ENCODE measurements around the gene CD79B.
"Not testable (repeated sequence)": the region's sequence is repeated elsewhere in the genome, so short reads cannot be mapped to it uniquely, and the experiment has no call there.

CD79B gene

GRCh38 chr17:63934183-63935112 is 2.3 kb upstream of the CD79B start:
- FAIRE-seq (no peak), DNase-seq (ENCODE audit: low spot score) (no peak)

GRCh38 chr17:63933598-63933997 is 1.5 kb upstream of the CD79B start:
- DNase-seq (ENCODE audit: low spot score) (no peak), FAIRE-seq (no peak)

GRCh38 chr17:63932721-63933120 is 590 bp upstream of the CD79B start:
- DNase-seq (ENCODE audit: low spot score): no peak
- FAIRE-seq: no peak

- FAIRE-seq (no peak), DNase-seq (ENCODE audit: low spot score) (no peak)
Measured at GRCh38 chr17:63930951-63931575, 1.1 kb downstream of the CD79B start.

- DNase-seq (ENCODE audit: low spot score): no peak
- peak; percentile 56 for FAIRE-seq
Measured at GRCh38 chr17:63929860-63930766, 2.0 kb downstream of the CD79B start.

- no peak for DNase-seq (ENCODE audit: low spot score)
- no peak for FAIRE-seq
Measured at GRCh38 chr17:63928966-63929695, 3.0 kb downstream of the CD79B start.

- FAIRE-seq: no peak
- no peak for DNase-seq (ENCODE audit: low spot score)
Measured at GRCh38 chr17:63928172-63928666, 3.9 kb downstream of the CD79B start.

- no peak for FAIRE-seq
- no peak for DNase-seq (ENCODE audit: low spot score)
Measured at GRCh38 chr17:63927464-63928171, 4.5 kb downstream of the CD79B start.

GRCh38 chr17:63926164-63926563 is 6.0 kb downstream of the CD79B start:
- FAIRE-seq (no peak), DNase-seq (ENCODE audit: low spot score) (no peak)

- FAIRE-seq: no peak
Measured at GRCh38 chr17:63925615-63926014, 6.5 kb downstream of the CD79B start.

GRCh38 chr17:63922402-63922801 is 9.7 kb downstream of the CD79B start:
- not testable (repeated sequence) for DNase-seq (ENCODE audit: low spot score)
- FAIRE-seq: peak; percentile 32

More at GRCh38 chr17:63925615-63926014, 6.5 kb downstream of the CD79B start:
- no peak for DNase-seq (ENCODE audit: low spot score)

GRCh38 chr17:63920779-63921178 is 11.4 kb downstream of the CD79B start:
- not testable (repeated sequence) for FAIRE-seq; DNase-seq (ENCODE audit: low spot score)

GRCh38 chr17:63920050-63920449 is 12.1 kb downstream of the CD79B start:
- FAIRE-seq; DNase-seq (ENCODE audit: low spot score): not testable (repeated sequence)

GRCh38 chr17:63919311-63919723 is 12.8 kb downstream of the CD79B start:
- FAIRE-seq: no peak

GRCh38 chr17:63918789-63919305 is 13.3 kb downstream of the CD79B start, which contains the start of gene GH1:
TSS of gene GH1 (minus strand) at chr17:63918839. CDS start at chr17:63918776, 63 bp downstream.
- DNase-seq (ENCODE audit: low spot score); FAIRE-seq: not testable (repeated sequence)

More at GRCh38 chr17:63919311-63919723, 12.8 kb downstream of the CD79B start:
- DNase-seq (ENCODE audit: low spot score): peak; percentile 84

- FAIRE-seq: no peak
- DNase-seq (ENCODE audit: low spot score): no peak
Measured at GRCh38 chr17:63918305-63918704, 13.8 kb downstream of the CD79B start.

GRCh38 chr17:63917646-63918045 is 14.5 kb downstream of the CD79B start:
- DNase-seq (ENCODE audit: low spot score): no peak
- no peak for FAIRE-seq

- FAIRE-seq; DNase-seq (ENCODE audit: low spot score): not testable (repeated sequence)
Measured at GRCh38 chr17:63917206-63917605, 14.9 kb downstream of the CD79B start.

- FAIRE-seq (no peak), DNase-seq (ENCODE audit: low spot score) (no peak)
Measured at GRCh38 chr17:63916566-63917185, 15.5 kb downstream of the CD79B start.
